Keratinocyte (primary cell): ENCODE measurements around the gene NFKB2. TPM values are rescaled to one million over a fixed set of nuclear protein-coding genes. Genes with fewer than 3 reads are reported as not detected.

ENCODE experiments used
- DNase-seq: peaks from one replicate; pipeline ENCODE4 v3.0.0-alpha.2; 2011; ENCODE audit warnings: low read depth, missing footprints, low spot score
- FAIRE-seq: peaks from 2 replicates; lab custom pipeline; 2011; peaks lifted over from hg19 to GRCh38; lab: Jason Lieb, UNC
- H2AFZ ChIP-seq: 2 replicates; pipeline ENCODE4 v1.6.0; 2012; ENCODE audit warnings: low read length, control low read depth, inconsistent platforms; ENCODE audit not compliant: control insufficient read depth
- H3K27ac ChIP-seq: 2 replicates; pipeline ENCODE4 v1.5.1; 2011; ENCODE audit warnings: low read length; ENCODE audit not compliant: control insufficient read depth, insufficient read depth
- H3K27me3 ChIP-seq: 3 replicates; pipeline ENCODE4 v1.6.0; 2011; ENCODE audit warnings: low read length; ENCODE audit not compliant: control insufficient read depth, insufficient read depth; ENCODE audit errors: extremely low read depth
- H3K36me3 ChIP-seq, 2 experiments: 2 replicates in 1 of 2; 3 replicates in 1 of 2; pipeline ENCODE4 v1.5.1; 2011; ENCODE audit warnings: low read length in 2 of 2, mild to moderate bottlenecking in 1 of 2; ENCODE audit not compliant: control insufficient read depth in 2 of 2, insufficient read depth in 2 of 2; ENCODE audit errors: extremely low read depth in 1 of 2
- H3K4me1 ChIP-seq: 3 replicates; pipeline ENCODE4 v1.5.1; 2011; ENCODE audit warnings: low read length; ENCODE audit not compliant: control insufficient read depth, insufficient read depth; ENCODE audit errors: extremely low read depth
- H3K4me2 ChIP-seq: 3 replicates; pipeline ENCODE4 v1.6.0; 2011; ENCODE audit warnings: low read depth, low read length; ENCODE audit not compliant: control insufficient read depth, insufficient read depth; ENCODE audit errors: extremely low read depth
- H3K4me3 ChIP-seq, 3 experiments: fragments of 200-600 bp in 1 of 3; sonication (generic) in 1 of 3; 2 replicates in 2 of 3; 3 replicates in 1 of 3; pipeline ENCODE4 v1.5.1; 2011 to 2016; ENCODE audit warnings: low read length in 3 of 3, mild to moderate bottlenecking in 3 of 3, control low read depth in 2 of 3, inconsistent platforms in 1 of 3, low read depth in 1 of 3, mixed read lengths in 1 of 3, mixed run types in 1 of 3, moderate library complexity in 1 of 3; ENCODE audit not compliant: control insufficient read depth in 2 of 3, insufficient read depth in 2 of 3; ENCODE audit errors: extremely low read depth in 1 of 3
- H3K79me2 ChIP-seq: 2 replicates; pipeline ENCODE4 v1.6.0; 2012; ENCODE audit warnings: low read length; ENCODE audit not compliant: control insufficient read depth, insufficient read depth
- H3K9ac ChIP-seq: 3 replicates; pipeline ENCODE4 v1.6.0; 2011; ENCODE audit warnings: low read length; ENCODE audit not compliant: control insufficient read depth, insufficient read depth; ENCODE audit errors: extremely low read depth
- H3K9me1 ChIP-seq: 3 replicates; pipeline ENCODE4 v1.6.0; 2011; ENCODE audit warnings: low read length; ENCODE audit not compliant: control insufficient read depth, insufficient read depth; ENCODE audit errors: extremely low read depth
- H3K9me3 ChIP-seq: 2 replicates; pipeline ENCODE4 v1.5.1; 2012; ENCODE audit warnings: low read depth, low read length; ENCODE audit not compliant: control insufficient read depth
- H4K20me1 ChIP-seq: 3 replicates; pipeline ENCODE4 v1.6.0; 2011; ENCODE audit warnings: low read length; ENCODE audit not compliant: control insufficient read depth, insufficient read depth; ENCODE audit errors: extremely low read depth
- CTCF ChIP-seq, 3 experiments: IDR thresholded peaks in 1 of 3; conservative IDR thresholded peaks in 1 of 3; optimal IDR thresholded peaks in 1 of 3; 2 replicates in 2 of 3; 3 replicates in 1 of 3; pipeline versions ENCODE3 to v1.5.1; 2011; ENCODE audit warnings: low read length in 3 of 3, mild to moderate bottlenecking in 3 of 3, moderate library complexity in 2 of 3, control low read depth in 1 of 3, inconsistent platforms in 1 of 3; ENCODE audit not compliant: insufficient read depth in 2 of 3; ENCODE audit errors: extremely low read depth in 1 of 3
- EZH2 ChIP-seq: IDR thresholded peaks from one replicate; pipeline ENCODE4 v1.6.1; 2012; ENCODE audit warnings: inconsistent platforms, mild to moderate bottlenecking, low read length, moderate library complexity
- dilution Hi-C: fragments of 300-500 bp; cut with MboI; formaldehyde crosslinking; loops from one replicate; pipeline ENCODE4 v1.7.0; 2020; ENCODE audit warnings: low sequenced_read_pairs; ENCODE audit not compliant: extremely low pct_ligation_motif_present
- polyA plus RNA-seq, 5 experiments: library from polyadenylated mRNA; depleted of rRNA in 3 of 5; stranded (reverse) in 3 of 5; stranded (forward) in 1 of 5; unstranded in 1 of 5; fragments of >200 nt; gene quantifications; 1 replicate in 1 of 5; 2 replicates in 3 of 5; 3 replicates in 1 of 5; pipeline versions ENCODE4 v1.2.1 to v1.2.3, GENCODE V29; 2011 to 2012; ENCODE audit warnings: missing spikeins in 2 of 5, low read depth in 1 of 5, low replicate concordance in 1 of 5

The NFKB2 gene
- polyA plus RNA-seq, 1 donor (not counting 4 experiments of a cell fraction or from before 2014, with no cell fraction given), result 14.8 TPM

GRCh38 chr10:102404361-102405107 is 9.0 kb downstream of the NFKB2 start:
- Histone ChIP-seq H3K4me3 (no peak overlapping the region), H4K20me1 (peaks cover 3% of the 10 kb centered on the region), H3K27ac (no peak overlapping the region), H3K36me3 (peaks cover 6 to 14% of the 10 kb centered on the region in 2 experiments), H3K79me2 (no peaks in the 10 kb centered on the region), H3K27me3 (peaks cover 22% of the 10 kb centered on the region), H3K9ac (no peak overlapping the region), H3K9me1 (no peaks in the 10 kb centered on the region), H3K4me2 (no peak overlapping the region), H3K9me3 (no peaks in the 10 kb centered on the region), H2AFZ (no peak overlapping the region), H3K4me1 (peaks cover 31% of the 10 kb centered on the region)
- DNase-seq, result no peak
- no peak for TF ChIP-seq EZH2
- TF ChIP-seq CTCF (optimal IDR thresholded peaks at IDR 0.05 in 1 of 3, IDR thresholded peaks at IDR 0.05 in 1 of 3, conservative IDR thresholded peaks at IDR 0.05 in 1 of 3; ENCODE audit: extremely low read depth in 1 of 3, insufficient read depth in 2 of 3, low read length in 3 of 3), result no peak
- no peak for FAIRE-seq
- dilution Hi-C loops, result no loop called here

DNA sequence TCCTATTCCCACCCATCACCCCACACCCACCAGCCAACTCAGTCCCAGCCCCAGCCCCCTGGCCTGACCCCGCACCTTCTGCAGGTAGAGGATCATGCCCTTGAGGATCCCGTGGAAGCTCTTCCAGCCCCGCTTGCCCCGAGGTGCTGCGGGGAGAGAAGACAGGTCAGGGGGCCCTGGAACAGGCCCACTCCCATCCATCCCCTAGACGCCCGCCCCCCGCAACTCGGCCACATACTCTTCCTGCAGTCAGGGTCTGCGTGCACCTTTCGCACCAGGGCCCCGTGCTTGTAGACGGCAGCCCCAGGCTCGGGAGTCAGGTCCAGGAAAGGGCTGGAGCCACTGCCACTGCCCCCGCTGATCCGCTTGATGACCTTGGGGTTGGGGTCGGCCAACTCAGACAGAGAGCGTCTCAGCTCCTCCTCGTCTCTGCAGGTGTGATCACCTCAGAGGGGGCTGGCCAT is 9.6 kb downstream of the NFKB2 start:
- H3K4me3 ChIP-seq, result no peak overlapping the region
- peaks cover 5 to 14% of the 10 kb centered on the region in 2 experiments for H3K36me3 ChIP-seq
- TF ChIP-seq EZH2, result no peak
- no peak for TF ChIP-seq CTCF (optimal IDR thresholded peaks at IDR 0.05 in 1 of 3, IDR thresholded peaks at IDR 0.05 in 1 of 3, conservative IDR thresholded peaks at IDR 0.05 in 1 of 3; ENCODE audit: extremely low read depth in 1 of 3, insufficient read depth in 2 of 3, low read length in 3 of 3)
- no peaks in the 10 kb centered on the region for H3K9me1 ChIP-seq
- no peaks in the 10 kb centered on the region for H3K9me3 ChIP-seq
- dilution Hi-C loops, result no loop called here
- H3K4me1 ChIP-seq, result peaks cover 26% of the 10 kb centered on the region
- no peak overlapping the region for H3K27ac ChIP-seq
- FAIRE-seq (no peak), DNase-seq (no peak)
- no peak overlapping the region for H2AFZ ChIP-seq
- H3K9ac ChIP-seq, result no peak overlapping the region
- H3K27me3 ChIP-seq, result peaks cover 28% of the 10 kb centered on the region
- peaks cover 3% of the 10 kb centered on the region for H4K20me1 ChIP-seq
- no peaks in the 10 kb centered on the region for H3K79me2 ChIP-seq
- H3K4me2 ChIP-seq, result no peak overlapping the region
